Esophagus squamous epithelium (tissue), 4 donors: ENCODE measurements around the gene MRPS27.

ENCODE experiments used
- CTCF ChIP-seq, 6 experiments: fragments of 450-650 bp in 4 of 6; fragments of 200-600 bp in 2 of 6; sonication (generic) in 2 of 6; IDR thresholded peaks; one replicate each; pipeline ENCODE4 v1.5.1; 2016 to 2019; ENCODE audit warnings: antibody characterized with exemption in 6 of 6, mild to moderate bottlenecking in 4 of 6, moderate library complexity in 4 of 6
- POLR2A ChIP-seq, 4 donors: fragments of 450-650 bp; IDR thresholded peaks; one replicate each; pipeline ENCODE4 v1.6.1; 2017; ENCODE audit warnings: antibody characterized with exemption in 4 of 4, mild to moderate bottlenecking in 4 of 4, moderate library complexity in 3 of 4

- TF ChIP-seq POLR2A (IDR thresholded peaks at IDR 0.05) (no peak), CTCF (IDR thresholded peaks at IDR 0.05) (no peak)
These were observed 82.6 kb downstream of the MRPS27 start for GRCh38 chr5:72237415-72237814.
